ENCODE results near the gene PRKN. TPM values are rescaled to one million over a fixed set of nuclear protein-coding genes. Genes with fewer than 3 reads are reported as not detected.

PRKN gene
- total and polyA plus RNA-seq, 9 of the 15 experiments (the other 6 are each of a cell fraction or from before 2014, with no cell fraction given), result 0.03 to 0.96 (median 0.15) TPM; not detected in 2

DNA sequence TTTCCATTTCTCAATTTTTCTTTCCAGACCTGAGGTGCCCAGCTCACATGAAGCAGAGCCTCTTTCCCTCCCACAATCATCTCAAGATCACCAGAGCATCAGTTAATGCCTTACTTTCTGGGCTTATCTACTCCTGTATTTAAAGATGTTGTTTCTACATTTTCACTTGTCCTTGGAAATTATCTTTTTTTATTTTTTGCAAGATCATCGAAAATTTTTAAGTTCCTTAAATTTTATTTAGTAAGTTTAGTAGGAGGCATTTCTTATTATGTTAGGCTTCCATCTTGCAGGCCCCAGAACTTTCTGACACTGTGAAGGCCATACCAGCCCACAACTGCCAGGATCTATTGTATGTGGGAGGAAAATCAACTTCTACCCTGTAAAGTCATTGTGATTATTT is 466.0 kb downstream of the PRKN start:
- no peak for ATAC-seq
- WGBS (ENCODE audit: insufficient coverage, low coverage, missing lambda C conversion rate), result 0% methylated on average over 1 of the region's 1 CpG
- Histone ChIP-seq H3K27me3 (ENCODE audit: control insufficient read depth in 2 of 2, insufficient read depth in 2 of 2, low read length in 2 of 2) (no peaks in the 10 kb centered on the region), H3K9me3 (replicated peaks; ENCODE audit: control insufficient read depth, insufficient read depth, low read depth, low read length) (no peaks in the 10 kb centered on the region), H3K9me1 (ENCODE audit: control insufficient read depth, insufficient read depth, low read length) (no peaks in the 10 kb centered on the region), H3K79me2 (ENCODE audit: control insufficient read depth, insufficient read depth, low read length) (no peaks in the 10 kb centered on the region), H3K9ac (ENCODE audit: insufficient read depth in 1 of 2, low read depth in 2 of 2, low read length in 2 of 2) (no peak overlapping the region), H3K4me3 (no peak overlapping the region), H3K36me3 (ENCODE audit: control insufficient read depth, insufficient read depth, low read length) (no peaks in the 10 kb centered on the region), H4K20me1 (replicated peaks; ENCODE audit: control insufficient read depth, insufficient read depth, low read length) (no peaks in the 10 kb centered on the region), H3K27ac (ENCODE audit: extremely low read depth, low read depth, low read length) (no peak overlapping the region), H3K4me2 (ENCODE audit: insufficient read depth, low read length) (no peak overlapping the region), H3K4me1 (replicated peaks in 1 of 2; ENCODE audit: control insufficient read depth in 2 of 2, insufficient read depth in 2 of 2, low read length in 2 of 2) (no peaks in the 10 kb centered on the region), H2AFZ (ENCODE audit: low read depth, low read length) (no peak overlapping the region)
- no peak for FAIRE-seq
- ChIA-PET CTCF (ENCODE audit: low intra/inter-chr PET ratio) (no interaction called here), POLR2A (no interaction called here)
- no TSS peak for BruUV-seq (replicated peaks)
- in situ Hi-C loops (cut with MboI) (no loop called here), intact Hi-C loops (cut with micrococcal nuclease) (no loop called here)
- no peak for DNase-seq (ENCODE audit: extremely low read depth in 1 of 4, low spot score in 3 of 4)
- no peak for TF ChIP-seq MYBL2 (IDR thresholded peaks at IDR 0.05; ENCODE audit: low read depth)
- TF ChIP-seq MYBL2 (CRISPR knock-in tag; IDR thresholded peaks at IDR 0.05; ENCODE audit: borderline replicate concordance), result no peak
- TF ChIP-seq ZFPM2 (CRISPR knock-in tag; IDR thresholded peaks at IDR 0.05), result no peak
- TF ChIP-seq, protein P1, sequence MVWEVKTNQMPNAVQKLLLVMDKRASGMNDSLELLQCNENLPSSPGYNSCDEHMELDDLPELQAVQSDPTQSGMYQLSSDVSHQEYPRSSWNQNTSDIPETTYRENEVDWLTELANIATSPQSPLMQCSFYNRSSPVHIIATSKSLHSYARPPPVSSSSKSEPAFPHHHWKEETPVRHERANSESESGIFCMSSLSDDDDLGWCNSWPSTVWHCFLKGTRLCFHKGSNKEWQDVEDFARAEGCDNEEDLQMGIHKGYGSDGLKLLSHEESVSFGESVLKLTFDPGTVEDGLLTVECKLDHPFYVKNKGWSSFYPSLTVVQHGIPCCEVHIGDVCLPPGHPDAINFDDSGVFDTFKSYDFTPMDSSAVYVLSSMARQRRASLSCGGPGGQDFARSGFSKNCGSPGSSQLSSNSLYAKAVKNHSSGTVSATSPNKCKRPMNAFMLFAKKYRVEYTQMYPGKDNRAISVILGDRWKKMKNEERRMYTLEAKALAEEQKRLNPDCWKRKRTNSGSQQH (CRISPR knock-in tag; IDR thresholded peaks at IDR 0.05), result no peak
- TF ChIP-seq MAFF (IDR thresholded peaks at IDR 0.05; ENCODE audit: low read length), result peak; percentile 41; the same call in 1 of the 2 replicates
- no peak for TF ChIP-seq ATF2 (CRISPR knock-in tag; IDR thresholded peaks at IDR 0.05)
- no peak for TF ChIP-seq ZNF436 (CRISPR knock-in tag; IDR thresholded peaks at IDR 0.05)
- no peak for TF ChIP-seq SRSF9 (IDR thresholded peaks at IDR 0.05; ENCODE audit: borderline replicate concordance, low read depth, low read length)
- no peak for TF ChIP-seq ZNF212 (CRISPR knock-in tag; IDR thresholded peaks at IDR 0.05)
- peak; percentile 62; the same call in 1 of the 2 replicates for TF ChIP-seq C11orf30 (IDR thresholded peaks at IDR 0.05; ENCODE audit: low read depth)
- TF ChIP-seq VEZF1 (CRISPR knock-in tag; IDR thresholded peaks at IDR 0.05), result no peak
- no peak for TF ChIP-seq ZNF77 (CRISPR knock-in tag; IDR thresholded peaks at IDR 0.05)
- no peak for TF ChIP-seq ZNF134 (CRISPR knock-in tag; conservative IDR thresholded peaks at IDR 0.05)
- TF ChIP-seq JUND (IDR thresholded peaks at IDR 0.05; ENCODE audit: borderline replicate concordance, low read depth, low read length), result no peak
- TF ChIP-seq JUND (tag; IDR thresholded peaks at IDR 0.05; ENCODE audit: borderline replicate concordance, low read depth, low read length), result no peak
- no peak for TF ChIP-seq ZNF589 (CRISPR knock-in tag; IDR thresholded peaks at IDR 0.05; ENCODE audit: low read depth)
- no peak for TF ChIP-seq ZNF76 (CRISPR knock-in tag; IDR thresholded peaks at IDR 0.05; ENCODE audit: borderline replicate concordance)
- no peak for TF ChIP-seq KDM4B (IDR thresholded peaks at IDR 0.05; ENCODE audit: borderline replicate concordance in 2 of 2, low read depth in 1 of 2)
- no peak for TF ChIP-seq PHF20 (IDR thresholded peaks at IDR 0.05; ENCODE audit: partially characterized antibody)
- no peak for TF ChIP-seq SMAD2 (IDR thresholded peaks at IDR 0.05; ENCODE audit: low read depth, low read length)
- TF ChIP-seq HIVEP1 (CRISPR knock-in tag; IDR thresholded peaks at IDR 0.05), result no peak
- TF ChIP-seq MAFG (tag; conservative IDR thresholded peaks at IDR 0.05), result peak; percentile 57
- TF ChIP-seq TRIM24 (IDR thresholded peaks at IDR 0.05), result no peak
